K562 (cell line): ENCODE measurements around the gene NR2F6. TPM values are rescaled to one million over a fixed set of nuclear protein-coding genes. Genes with fewer than 3 reads are reported as not detected.

Experiments
- GTF3C2 ChIP-seq: IDR thresholded peaks from 3 replicates; pipeline ENCODE4 v1.6.1; 2011; ENCODE audit warnings: borderline replicate concordance, mild to moderate bottlenecking, moderate library complexity; ENCODE audit not compliant: insufficient read length; ENCODE audit errors: extremely low read depth
- HDAC8 ChIP-seq: fragments of 450-650 bp; IDR thresholded peaks from 2 replicates; pipeline ENCODE4 v1.6.1; 2016; ENCODE audit warnings: mild to moderate bottlenecking, missing genetic modification characterization, moderate library complexity, missing compliant biosample characterization
- HDGF ChIP-seq: fragments of 450-650 bp; IDR thresholded peaks from 2 replicates; pipeline ENCODE4 v1.6.1; 2016
- IFI16 ChIP-seq: fragments of 250-450 bp; sonication (Bioruptor Pico); IDR thresholded peaks from 2 replicates; pipeline ENCODE4 v2.1.2; 2022; ENCODE audit warnings: mild to moderate bottlenecking, inconsistent platforms
- JUNB ChIP-seq: fragments of 450-650 bp; formaldehyde crosslinking; conservative IDR thresholded peaks from 2 replicates; pipeline ENCODE4 v1.4.0; 2020; ENCODE audit warnings: mild to moderate bottlenecking
- KDM1A ChIP-seq, 2 experiments: fragments of 450-650 bp; IDR thresholded peaks; 2 replicates each; pipeline ENCODE4 v1.6.1; 2016; ENCODE audit warnings: mild to moderate bottlenecking in 2 of 2
- L3MBTL2 ChIP-seq: fragments of 450-650 bp; IDR thresholded peaks from 2 replicates; pipeline ENCODE4 v1.6.1; 2016; ENCODE audit warnings: mild to moderate bottlenecking, moderate library complexity
- MYNN ChIP-seq, 2 experiments: sonication (generic); formaldehyde crosslinking in 1 of 2; IDR thresholded peaks; 2 replicates each; pipeline versions ENCODE4 v1.5.0 to v1.6.1; 2016 to 2020; ENCODE audit warnings: antibody characterized with exemption in 1 of 2, missing genetic modification reagents in 1 of 2
- PHF20 ChIP-seq: fragments of 450-650 bp; IDR thresholded peaks from 2 replicates; pipeline ENCODE4 v1.6.1; 2018; ENCODE audit not compliant: partially characterized antibody
- POLR2G ChIP-seq: fragments of 200-400 bp; formaldehyde crosslinking; IDR thresholded peaks from 2 replicates; pipeline ENCODE4 v1.6.1; 2017; ENCODE audit warnings: low read depth, mild to moderate bottlenecking, antibody characterized with exemption, low read length, moderate library complexity
- RCOR1 ChIP-seq, 2 experiments: IDR thresholded peaks; 2 replicates each; pipeline ENCODE4 v1.6.1; 2012; ENCODE audit warnings: low read depth in 2 of 2, low read length in 2 of 2, borderline replicate concordance in 1 of 2, improper control_type of control experiment in 1 of 2
- SMAD4 ChIP-seq: fragments of 250-450 bp; sonication (Bioruptor Pico); conservative IDR thresholded peaks from 2 replicates; pipeline ENCODE4 v1.8.0; 2021; ENCODE audit warnings: inconsistent platforms, mild to moderate bottlenecking, moderate library complexity
- TSC22D4 ChIP-seq: fragments of 450-650 bp; IDR thresholded peaks from 2 replicates; pipeline ENCODE4 v1.6.1; 2016; ENCODE audit warnings: missing genetic modification characterization, missing biosample characterization, control low read depth
- TSHZ1 ChIP-seq: fragments of 250-450 bp; sonication (Bioruptor Pico); IDR thresholded peaks from 2 replicates; pipeline ENCODE4 v1.4.0; 2020; ENCODE audit warnings: mild to moderate bottlenecking, moderate library complexity
- ZFX ChIP-seq: sonication (generic); formaldehyde crosslinking; IDR thresholded peaks from 2 replicates; pipeline ENCODE4 v1.8.0; 2022; ENCODE audit warnings: mild to moderate bottlenecking, missing genetic modification reagents, moderate library complexity
- ZNF354B ChIP-seq: fragments of 250-450 bp; sonication (Bioruptor Pico); IDR thresholded peaks from 2 replicates; pipeline ENCODE4 v1.4.0; 2020
- ZNF507 ChIP-seq: conservative IDR thresholded peaks from 2 replicates; pipeline ENCODE4 v1.6.1; 2017; ENCODE audit warnings: missing genetic modification characterization, missing compliant biosample characterization
- ZNF586 ChIP-seq: fragments of 450-650 bp; formaldehyde crosslinking; conservative IDR thresholded peaks from 2 replicates; pipeline ENCODE4 v1.4.0; 2020; ENCODE audit warnings: mild to moderate bottlenecking, moderate library complexity
- polyA plus RNA-seq, 8 experiments: library from polyadenylated mRNA; depleted of rRNA in 4 of 8; stranded (reverse) in 5 of 8; unstranded in 3 of 8; fragments of >200 nt; fragmentation: Nextera tagmentation in 2 of 8; fragmentation: Illumina TruSeq in 1 of 8; extraction: Ambion mirVana in 2 of 8; extraction: Trizol in 1 of 8; gene quantifications; 2 replicates each; pipeline versions ENCODE4 v1.2.1 to v1.2.3, GENCODE V29; 2011 to 2014; ENCODE audit warnings: inconsistent platforms in 1 of 8, missing spikeins in 1 of 8
- total RNA-seq, 7 experiments: library from RNA; depleted of rRNA in 6 of 7; stranded (reverse); fragments of >200 nt in 6 of 7; fragmentation: Illumina TruSeq in 2 of 7; extraction: Trizol in 2 of 7; gene quantifications; 2 replicates each; pipeline versions ENCODE4 v1.2.1 to v1.2.3, GENCODE V29; 2011 to 2021; ENCODE audit warnings: low replicate concordance in 1 of 7
- TF ChIP-seq, protein P1 (sequence below), 2 experiments: fragments of 250-450 bp in 1 of 2; fragments of 450-650 bp in 1 of 2; sonication (Bioruptor Pico) in 1 of 2; IDR thresholded peaks; 2 replicates each; pipeline versions ENCODE4 v1.6.1 to v1.8.0; 2016 to 2021; ENCODE audit warnings: mild to moderate bottlenecking in 2 of 2, moderate library complexity in 2 of 2, missing compliant biosample characterization in 1 of 2, missing genetic modification characterization in 1 of 2
- TF ChIP-seq, protein P2 (sequence below): sonication (generic); formaldehyde crosslinking; IDR thresholded peaks from 2 replicates; pipeline ENCODE4 v1.8.0; 2022; ENCODE audit warnings: missing genetic modification reagents, mild to moderate bottlenecking, moderate library complexity, borderline replicate concordance

The NR2F6 gene
- total and polyA plus RNA-seq, 9 of the 15 experiments (the other 6 are each of a cell fraction or from before 2014, with no cell fraction given) = 0.76 to 97.5 (median 18.8) TPM

DNA sequence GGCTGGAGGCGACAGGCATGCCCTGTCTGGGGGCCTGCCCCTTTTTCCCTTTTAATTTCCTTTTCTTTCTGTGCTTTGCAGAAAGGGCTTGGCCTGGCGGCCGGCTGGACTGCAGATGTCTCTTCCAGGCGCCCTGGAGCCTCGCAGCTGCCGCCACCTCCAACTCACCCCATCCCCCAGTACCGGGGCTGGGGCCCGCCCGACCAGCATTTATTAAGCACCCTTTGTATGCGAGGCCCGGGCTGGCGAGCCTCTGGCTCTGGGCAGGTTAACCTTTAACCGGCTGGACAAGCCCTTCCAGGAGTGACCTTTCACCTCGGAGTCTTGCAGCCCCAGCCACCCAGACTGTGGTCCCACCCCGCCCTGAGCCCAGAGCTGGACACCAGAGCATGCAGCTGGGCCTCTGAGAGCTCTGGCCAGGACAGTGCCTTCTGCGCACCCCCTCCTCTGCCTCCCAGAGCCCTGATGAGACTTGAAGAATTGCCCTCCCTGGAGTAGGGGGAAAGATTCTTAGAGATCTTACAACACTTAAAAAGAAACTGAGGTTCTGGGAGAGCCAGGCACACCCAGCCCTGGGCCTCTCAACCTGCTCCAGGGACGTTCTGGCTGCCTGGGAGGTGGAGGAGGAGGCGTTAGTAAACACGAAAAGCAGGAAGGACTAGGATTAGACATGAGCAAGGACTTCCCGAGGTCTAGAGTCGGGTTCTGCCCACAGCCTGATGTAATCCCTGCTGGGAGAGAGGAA is 1.1 kb upstream of the NR2F6 start (continued):
- no peak for TF ChIP-seq GTF3C2
- no peak for TF ChIP-seq MYNN (IDR thresholded peaks at IDR 0.05)
- TF ChIP-seq MYNN (CRISPR knock-in tag; IDR thresholded peaks at IDR 0.05) = no peak
- TF ChIP-seq ZNF507 = no peak
- peak; percentile 82; the same call in 1 of the 2 replicates for TF ChIP-seq HDGF
- TF ChIP-seq, protein P1, sequence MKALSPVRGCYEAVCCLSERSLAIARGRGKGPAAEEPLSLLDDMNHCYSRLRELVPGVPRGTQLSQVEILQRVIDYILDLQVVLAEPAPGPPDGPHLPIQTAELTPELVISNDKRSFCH (CRISPR knock-in tag; IDR thresholded peaks at IDR 0.05) = no peak
- TF ChIP-seq, protein P1 (tag; IDR thresholded peaks at IDR 0.05) = peak; percentile 13; the same call in 1 of the 2 replicates
- no peak for TF ChIP-seq TSHZ1 (CRISPR knock-in tag)
- TF ChIP-seq RCOR1 (IDR thresholded peaks at IDR 0.05; ENCODE audit: borderline replicate concordance in 1 of 2, low read depth in 2 of 2, low read length in 2 of 2) = peak in 1 of 2 experiments; percentile 77; a peak in 2 of 4 replicates
- peak; percentile 89 to 96 for TF ChIP-seq KDM1A (IDR thresholded peaks at IDR 0.05)
- TF ChIP-seq L3MBTL2 = peak; percentile 80; the same call in 1 of the 2 replicates
- TF ChIP-seq ZNF354B = no peak
- no peak for TF ChIP-seq TSC22D4 (tag)
- no peak for TF ChIP-seq IFI16 (CRISPR knock-in tag)
- TF ChIP-seq POLR2G = no peak
- TF ChIP-seq, protein P2, sequence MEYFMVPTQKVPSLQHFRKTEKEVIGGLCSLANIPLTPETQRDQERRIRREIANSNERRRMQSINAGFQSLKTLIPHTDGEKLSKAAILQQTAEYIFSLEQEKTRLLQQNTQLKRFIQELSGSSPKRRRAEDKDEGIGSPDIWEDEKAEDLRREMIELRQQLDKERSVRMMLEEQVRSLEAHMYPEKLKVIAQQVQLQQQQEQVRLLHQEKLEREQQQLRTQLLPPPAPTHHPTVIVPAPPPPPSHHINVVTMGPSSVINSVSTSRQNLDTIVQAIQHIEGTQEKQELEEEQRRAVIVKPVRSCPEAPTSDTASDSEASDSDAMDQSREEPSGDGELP = no peak; the same call in none of the 2 replicates
- no peak for TF ChIP-seq ZNF586 (CRISPR knock-in tag)
- TF ChIP-seq SMAD4 (CRISPR knock-in tag) = no peak
- peak; percentile 34; the same call in 1 of the 2 replicates for TF ChIP-seq ZFX (CRISPR knock-in tag)
- no peak for TF ChIP-seq HDAC8
- TF ChIP-seq JUNB (CRISPR knock-in tag) = no peak
- peak; percentile 57 for TF ChIP-seq PHF20
